Activated CD4-positive, alpha-beta T cell treated with anti-CD3 and anti-CD28 coated beads, Interleukin-2, Interleukin-6, amounts not matched to agents 100 ng/mL and 50 ng/mL, durations not matched to agents 16 hours and 8 hours (primary cell): ENCODE results near the gene CBY1.

Experiments used
- DNase-seq: peaks from one replicate; pipeline ENCODE4 v3.0.0-alpha.2; 2020

The CBY1 gene

GRCh38 chr22:38705235-38706100 lies 49.0 kb downstream of the CBY1 start, which contains the start of gene GTPBP1:
Gene GTPBP1, plus strand, starts transcription at chr22:38705944. Its CDS starts 12 bp downstream, at chr22:38705956.
- DNase-seq: peak; percentile 99

- peak; percentile 45 for DNase-seq
These were observed 49.9 kb downstream of the CBY1 start for GRCh38 chr22:38706101-38706900.

GRCh38 chr22:38706901-38707195 lies 50.4 kb downstream of the CBY1 start:
- DNase-seq: no peak

GRCh38 chr22:38707346-38707745 lies 50.9 kb downstream of the CBY1 start:
- DNase-seq: peak; percentile 61

- no peak for DNase-seq
These were observed 51.5 kb downstream of the CBY1 start for GRCh38 chr22:38707984-38708383.

- DNase-seq: no peak
These were observed 52.9 kb downstream of the CBY1 start for GRCh38 chr22:38709306-38709705.

- no peak for DNase-seq
These were observed 53.9 kb downstream of the CBY1 start for GRCh38 chr22:38710351-38710750.

- no peak for DNase-seq
These were observed 54.4 kb downstream of the CBY1 start for GRCh38 chr22:38710866-38711265.

GRCh38 chr22:38712486-38713207 lies 56.2 kb downstream of the CBY1 start:
- no peak for DNase-seq

GRCh38 chr22:38713921-38714320 lies 57.5 kb downstream of the CBY1 start:
- DNase-seq: no peak

- no peak for DNase-seq
These were observed 58.8 kb downstream of the CBY1 start for GRCh38 chr22:38715176-38715764.

- DNase-seq: no peak
These were observed 59.4 kb downstream of the CBY1 start for GRCh38 chr22:38715852-38716251.

- no peak for DNase-seq
These were observed 59.8 kb downstream of the CBY1 start for GRCh38 chr22:38716271-38716670.

- DNase-seq: no peak
These were observed 60.4 kb downstream of the CBY1 start for GRCh38 chr22:38716826-38717225.

GRCh38 chr22:38717244-38717643 lies 60.8 kb downstream of the CBY1 start:
- no peak for DNase-seq

- no peak for DNase-seq
These were observed 62.0 kb downstream of the CBY1 start for GRCh38 chr22:38718414-38718813.

GRCh38 chr22:38719196-38719595 lies 62.8 kb downstream of the CBY1 start:
- no peak for DNase-seq

GRCh38 chr22:38720350-38720749 lies 63.9 kb downstream of the CBY1 start:
- DNase-seq: no peak

- no peak for DNase-seq
These were observed 65.1 kb downstream of the CBY1 start for GRCh38 chr22:38721551-38721950.
